ENCODE data around the gene USP6NL.

GRCh38 chr10:11442001-11442773 lies 169.3 kb downstream of the USP6NL start:
- TF ChIP-seq CTCF (IDR thresholded peaks at IDR 0.05) (no peak), POLR2A (IDR thresholded peaks at IDR 0.05) (no peak)

Measured in lower leg skin (tissue), 3 donors.